ENCODE data around the gene NRN1.

Gene NRN1

GRCh38 chr6:5990786-5991185 lies 15.9 kb downstream of the NRN1 start:
- DNase-seq = no peak
- Histone ChIP-seq H3K27me3 (replicated peaks) (no peaks in the 10 kb centered on the region), H3K4me3 (ENCODE audit: low read depth, low read length) (no peak overlapping the region), H3K27ac (no peak overlapping the region), H3K36me3 (replicated peaks) (no peaks in the 10 kb centered on the region)
- TF ChIP-seq, protein P1, sequence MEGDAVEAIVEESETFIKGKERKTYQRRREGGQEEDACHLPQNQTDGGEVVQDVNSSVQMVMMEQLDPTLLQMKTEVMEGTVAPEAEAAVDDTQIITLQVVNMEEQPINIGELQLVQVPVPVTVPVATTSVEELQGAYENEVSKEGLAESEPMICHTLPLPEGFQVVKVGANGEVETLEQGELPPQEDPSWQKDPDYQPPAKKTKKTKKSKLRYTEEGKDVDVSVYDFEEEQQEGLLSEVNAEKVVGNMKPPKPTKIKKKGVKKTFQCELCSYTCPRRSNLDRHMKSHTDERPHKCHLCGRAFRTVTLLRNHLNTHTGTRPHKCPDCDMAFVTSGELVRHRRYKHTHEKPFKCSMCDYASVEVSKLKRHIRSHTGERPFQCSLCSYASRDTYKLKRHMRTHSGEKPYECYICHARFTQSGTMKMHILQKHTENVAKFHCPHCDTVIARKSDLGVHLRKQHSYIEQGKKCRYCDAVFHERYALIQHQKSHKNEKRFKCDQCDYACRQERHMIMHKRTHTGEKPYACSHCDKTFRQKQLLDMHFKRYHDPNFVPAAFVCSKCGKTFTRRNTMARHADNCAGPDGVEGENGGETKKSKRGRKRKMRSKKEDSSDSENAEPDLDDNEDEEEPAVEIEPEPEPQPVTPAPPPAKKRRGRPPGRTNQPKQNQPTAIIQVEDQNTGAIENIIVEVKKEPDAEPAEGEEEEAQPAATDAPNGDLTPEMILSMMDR (IDR thresholded peaks at IDR 0.05; ENCODE audit: low read depth, low read length, missing control alignments) = no peak
- in situ Hi-C loops (cut with HindIII; ENCODE audit: low pct_ligation_motif_present, low sequenced_read_pairs) = no loop called here

DNA sequence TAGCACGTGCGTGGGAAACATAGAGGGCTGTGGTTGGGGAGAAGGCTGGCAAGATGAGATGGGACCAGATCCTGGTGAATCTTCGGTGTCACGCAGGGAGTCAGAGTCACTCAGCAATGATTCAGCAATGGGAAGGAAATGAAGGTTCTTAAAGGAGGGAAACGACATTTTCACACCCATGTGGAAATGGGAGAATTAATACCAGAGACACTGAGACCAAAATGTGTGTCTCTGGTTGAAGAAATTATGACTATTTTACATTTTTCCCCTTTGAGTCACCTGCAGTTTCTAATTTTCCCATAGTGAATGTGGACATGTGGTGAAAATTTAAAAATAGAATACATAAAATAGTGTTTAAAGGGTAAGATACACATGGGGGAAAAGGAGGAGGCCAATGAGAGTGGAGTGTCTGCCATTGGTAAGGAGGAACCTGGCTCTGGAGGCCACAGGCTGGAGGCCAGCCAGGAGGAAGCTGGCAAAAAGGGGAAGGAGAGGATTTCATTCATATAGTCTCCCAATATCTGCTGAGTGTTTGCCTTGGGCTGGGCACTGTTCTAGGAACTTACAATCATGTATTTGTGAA lies 17.5 kb downstream of the NRN1 start:
- in situ Hi-C loops (cut with HindIII; ENCODE audit: low pct_ligation_motif_present, low sequenced_read_pairs) = no loop called here
- TF ChIP-seq, protein P1 (IDR thresholded peaks at IDR 0.05; ENCODE audit: low read depth, low read length, missing control alignments) = no peak
- no peak overlapping the region for H3K27ac ChIP-seq
- no peaks in the 10 kb centered on the region for H3K27me3 ChIP-seq (replicated peaks)
- no peaks in the 10 kb centered on the region for H3K36me3 ChIP-seq (replicated peaks)
- H3K4me3 ChIP-seq (ENCODE audit: low read depth, low read length) = no peak overlapping the region
- no peak for DNase-seq

- Histone ChIP-seq H3K36me3 (replicated peaks) (no peaks in the 10 kb centered on the region), H3K27me3 (replicated peaks) (no peaks in the 10 kb centered on the region), H3K27ac (no peak overlapping the region), H3K4me3 (ENCODE audit: low read depth, low read length) (no peak overlapping the region)
- in situ Hi-C loops (cut with HindIII; ENCODE audit: low pct_ligation_motif_present, low sequenced_read_pairs) = no loop called here
- no peak for DNase-seq
- TF ChIP-seq, protein P1 (IDR thresholded peaks at IDR 0.05; ENCODE audit: low read depth, low read length, missing control alignments) = no peak
Measured at GRCh38 chr6:5986861-5987260, 19.9 kb downstream of the NRN1 start.

DNA sequence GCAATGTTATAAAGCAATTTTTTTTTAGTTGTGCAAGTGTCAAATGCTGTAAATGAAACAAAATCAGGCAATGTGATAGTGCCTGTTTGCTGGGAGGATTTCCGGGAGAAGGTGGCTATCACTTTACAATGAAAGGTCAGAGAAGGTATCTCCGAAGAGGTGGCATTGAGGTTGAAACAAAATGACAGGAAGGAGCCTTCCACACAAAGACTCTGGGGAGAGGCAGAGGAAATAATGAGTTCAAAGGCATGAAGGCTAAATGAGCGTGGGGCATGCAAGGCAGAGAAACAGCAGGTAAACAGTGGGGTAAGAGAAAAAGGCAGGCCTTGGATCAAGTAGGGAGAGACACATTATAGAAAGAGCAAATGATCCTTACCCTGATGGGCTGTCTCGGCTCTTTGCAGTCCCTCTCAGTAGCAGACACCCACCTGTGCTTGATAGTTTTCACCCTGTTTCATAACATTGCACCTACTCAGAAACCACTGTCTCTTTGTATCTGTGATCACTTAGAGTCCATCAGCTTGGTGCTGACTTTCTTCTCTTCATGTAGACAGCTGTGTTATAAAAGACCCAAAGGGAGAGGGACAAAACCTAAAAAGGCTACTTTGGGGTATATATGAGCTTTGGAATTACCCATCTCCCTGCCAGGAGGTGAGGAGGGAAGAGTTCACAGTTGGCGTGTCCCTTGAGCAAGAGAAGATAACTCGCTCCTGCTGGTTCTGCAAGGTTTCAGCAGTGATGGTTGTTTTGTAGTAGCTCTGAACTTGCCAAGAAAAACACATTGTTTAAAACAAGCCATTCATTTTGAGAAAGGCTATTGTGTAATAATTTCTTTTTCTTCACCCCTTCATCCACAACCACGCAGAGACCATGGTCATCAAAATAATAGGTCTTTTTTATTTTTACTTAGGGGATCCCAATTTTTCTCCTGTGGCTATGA lies 22.3 kb downstream of the NRN1 start:
- Histone ChIP-seq H3K27ac (no peak overlapping the region), H3K27me3 (replicated peaks) (no peaks in the 10 kb centered on the region), H3K4me3 (ENCODE audit: low read depth, low read length) (no peak overlapping the region), H3K36me3 (replicated peaks) (no peaks in the 10 kb centered on the region)
- in situ Hi-C loops (cut with HindIII; ENCODE audit: low pct_ligation_motif_present, low sequenced_read_pairs) = no loop called here
- no peak for DNase-seq
- TF ChIP-seq, protein P1 (IDR thresholded peaks at IDR 0.05; ENCODE audit: low read depth, low read length, missing control alignments) = no peak

DNA sequence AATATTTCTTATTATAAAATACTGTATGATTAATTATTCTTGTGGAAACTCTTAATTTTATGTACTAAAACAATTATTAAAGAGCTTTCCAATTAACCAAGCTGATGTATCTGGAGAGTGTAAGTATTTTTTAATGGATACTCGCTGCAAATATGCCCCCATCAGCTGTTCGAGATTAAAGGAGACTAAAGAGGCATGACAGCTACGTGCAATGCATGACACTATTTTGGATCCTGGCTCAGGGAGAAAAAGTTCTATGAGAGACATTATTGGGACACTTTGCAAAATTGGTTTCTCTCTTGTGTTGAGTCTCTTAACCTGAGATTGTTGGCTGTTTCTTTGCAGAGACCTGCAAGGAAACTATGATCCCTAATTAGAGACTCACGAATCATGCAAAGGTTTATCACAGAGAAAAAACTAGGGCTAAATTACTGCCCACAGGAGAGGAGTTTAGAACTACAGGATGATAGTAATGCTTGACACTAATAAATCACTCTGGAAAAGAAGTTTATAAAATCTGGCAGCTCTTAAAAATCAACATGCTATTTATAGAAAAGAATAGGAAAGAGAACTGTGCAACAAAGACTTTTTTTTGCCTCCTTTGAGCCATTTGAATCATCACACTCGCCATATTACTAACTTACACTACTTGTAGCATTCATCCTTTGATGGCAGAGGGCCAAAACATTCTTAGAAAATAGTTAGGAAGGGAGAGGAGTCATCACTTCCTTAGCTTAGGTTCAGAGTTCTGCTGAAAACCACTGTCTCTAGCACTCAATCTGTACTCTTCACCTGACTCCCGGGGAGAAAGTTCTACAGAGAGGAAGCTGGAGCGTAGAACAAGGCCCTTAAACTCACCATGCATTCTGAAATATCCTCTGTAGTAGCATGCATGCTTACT lies 25.3 kb downstream of the NRN1 start:
- Histone ChIP-seq H3K27ac (no peak overlapping the region), H3K27me3 (replicated peaks) (no peaks in the 10 kb centered on the region), H3K36me3 (replicated peaks) (no peaks in the 10 kb centered on the region), H3K4me3 (ENCODE audit: low read depth, low read length) (no peak overlapping the region)
- peak; percentile 83 for DNase-seq
- in situ Hi-C loops (cut with HindIII; ENCODE audit: low pct_ligation_motif_present, low sequenced_read_pairs) = no loop called here
- TF ChIP-seq, protein P1 (IDR thresholded peaks at IDR 0.05; ENCODE audit: low read depth, low read length, missing control alignments) = no peak

All from brain microvascular endothelial cell (primary cell).